Colonic mucosa (tissue), 4 donors: ENCODE data around the gene PARN. TPM values are rescaled to one million over a fixed set of nuclear protein-coding genes. Genes with fewer than 3 reads are reported as not detected.

ENCODE experiments used
- DNase-seq: peaks from one replicate; pipeline ENCODE4 v3.0.0-alpha.2; 2020
- H3K27ac ChIP-seq: fragments of 200-600 bp; one replicate; pipeline ENCODE4 v1.8.0; 2021
- H3K27me3 ChIP-seq: fragments of 200-600 bp; one replicate; pipeline ENCODE4 v1.8.0; 2021
- H3K36me3 ChIP-seq: fragments of 200-600 bp; one replicate; pipeline ENCODE4 v1.8.0; 2021
- H3K4me1 ChIP-seq: fragments of 200-600 bp; one replicate; pipeline ENCODE4 v1.8.0; 2021; ENCODE audit warnings: mild to moderate bottlenecking
- H3K4me3 ChIP-seq: fragments of 200-600 bp; one replicate; pipeline ENCODE4 v1.8.0; 2021
- H3K9ac ChIP-seq, 2 donors: one replicate each; pipeline ENCODE4 v1.7.0; 2013; ENCODE audit warnings: control low read depth in 2 of 2, low read depth in 2 of 2, low read length in 2 of 2
- H3K9me3 ChIP-seq: fragments of 200-600 bp; one replicate; pipeline ENCODE4 v1.8.0; 2021
- CTCF ChIP-seq: fragments of 200-600 bp; IDR thresholded peaks from one replicate; pipeline ENCODE4 v1.8.0; 2022; ENCODE audit warnings: antibody characterized with exemption, mild to moderate bottlenecking
- intact Hi-C: fragments of 100-400 bp; cut with DNase I; formaldehyde crosslinking; loops from one replicate; pipeline ENCODE4 v1.14.1; 2022
- total RNA-seq, 2 donors: library from RNA; stranded (reverse); fragmentation: NEBNext Ultra II Directional in 1 of 2; extraction: Animal tissue kit (Norgen Biotek cat#: 25700) in 1 of 2; gene quantifications; one replicate each; pipeline ENCODE4 v1.2.1, GENCODE V29; 2021
- donor health status: healthy.
- donor health status: DM: no; HTN: no; CAD: no.
- donor health status: DM: no; HTN: no; CAD: no.

PARN gene
- total RNA-seq, 2 donors from 2014 or later: 24.2 to 25.6 TPM

- H3K9ac ChIP-seq: no peak overlapping the region
- no peak for TF ChIP-seq CTCF
- H3K27me3 ChIP-seq: no peaks in the 10 kb centered on the region
- no peaks in the 10 kb centered on the region for H3K36me3 ChIP-seq
- DNase-seq: no peak
- intact Hi-C loops: no loop called here
- H3K4me3 ChIP-seq: no peak overlapping the region
- H3K4me1 ChIP-seq: no peaks in the 10 kb centered on the region
- H3K27ac ChIP-seq: no peak overlapping the region
- no peaks in the 10 kb centered on the region for H3K9me3 ChIP-seq
Observed at GRCh38 chr16:14539631-14540030, 90.4 kb downstream of the PARN start.

- Histone ChIP-seq H3K4me1 (no peaks in the 10 kb centered on the region), H3K9me3 (no peaks in the 10 kb centered on the region), H3K27ac (no peak overlapping the region), H3K4me3 (no peak overlapping the region), H3K36me3 (no peaks in the 10 kb centered on the region), H3K27me3 (no peaks in the 10 kb centered on the region), H3K9ac (no peak overlapping the region)
- intact Hi-C loops: no loop called here
- no peak for DNase-seq
- no peak for TF ChIP-seq CTCF
Observed at GRCh38 chr16:14539156-14539555, 90.9 kb downstream of the PARN start.

- intact Hi-C loops: no loop called here
- no peak for TF ChIP-seq CTCF
Observed at GRCh38 chr16:14538604-14539003, 91.5 kb downstream of the PARN start.

GRCh38 chr16:14531613-14532012 lies 98.4 kb downstream of the PARN start:
- Histone ChIP-seq H3K36me3 (no peaks in the 10 kb centered on the region), H3K4me3 (no peak overlapping the region), H3K4me1 (no peaks in the 10 kb centered on the region), H3K9me3 (no peaks in the 10 kb centered on the region), H3K9ac (no peak overlapping the region), H3K27me3 (no peaks in the 10 kb centered on the region), H3K27ac (no peak overlapping the region)
- DNase-seq: no peak
- no peak for TF ChIP-seq CTCF
- intact Hi-C loops: loop anchor here (2.0 kb wide), 1 partner anchor 283 kb away; no protein-coding TSS in a partner anchor

More at GRCh38 chr16:14538604-14539003, 91.5 kb downstream of the PARN start:
- Histone ChIP-seq H3K27ac (no peak overlapping the region), H3K9me3 (no peaks in the 10 kb centered on the region), H3K36me3 (no peaks in the 10 kb centered on the region), H3K4me3 (no peak overlapping the region), H3K9ac (no peak overlapping the region), H3K4me1 (no peaks in the 10 kb centered on the region), H3K27me3 (no peaks in the 10 kb centered on the region)
- no peak for DNase-seq

GRCh38 chr16:14531101-14531500 lies 99.0 kb downstream of the PARN start:
- Histone ChIP-seq H3K9ac (no peak overlapping the region), H3K4me3 (no peak overlapping the region), H3K27me3 (no peaks in the 10 kb centered on the region), H3K4me1 (no peaks in the 10 kb centered on the region), H3K27ac (no peak overlapping the region), H3K9me3 (no peaks in the 10 kb centered on the region), H3K36me3 (no peaks in the 10 kb centered on the region)
- intact Hi-C loops: loop anchor here (2.0 kb wide), 1 partner anchor 282 kb away; no protein-coding TSS in a partner anchor
- DNase-seq: no peak
- no peak for TF ChIP-seq CTCF

DNA sequence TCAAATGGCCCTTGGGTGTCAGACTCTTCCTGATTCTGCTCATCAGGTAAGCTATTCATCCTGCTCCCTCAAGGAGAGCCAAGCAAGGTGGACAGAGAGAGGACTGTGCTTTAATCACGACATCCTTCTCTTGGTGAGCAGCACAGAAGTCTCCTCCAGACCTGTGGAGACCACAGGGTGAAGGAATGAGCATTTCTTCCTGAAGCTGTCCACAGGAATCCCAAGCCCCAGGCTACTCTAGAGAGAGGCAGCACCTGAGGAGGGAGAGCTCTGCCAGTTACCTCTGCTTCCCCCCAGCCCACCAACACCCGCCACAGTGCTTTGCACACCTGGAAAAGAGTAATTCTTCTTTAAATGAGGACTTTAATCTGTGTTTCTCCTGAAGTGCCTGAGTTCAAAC lies 100.0 kb downstream of the PARN start:
- no peak overlapping the region for H3K27ac ChIP-seq
- H3K4me1 ChIP-seq: no peaks in the 10 kb centered on the region
- H3K27me3 ChIP-seq: no peaks in the 10 kb centered on the region
- no peak for DNase-seq
- no peaks in the 10 kb centered on the region for H3K36me3 ChIP-seq
- H3K9me3 ChIP-seq: no peaks in the 10 kb centered on the region
- H3K9ac ChIP-seq: no peak overlapping the region
- H3K4me3 ChIP-seq: no peak overlapping the region
- intact Hi-C loops: loop anchor here (2.0 kb wide), 1 partner anchor 281 kb away; no protein-coding TSS in a partner anchor
- no peak for TF ChIP-seq CTCF
